ENCODE data around the gene TIGD2. TPM values are rescaled to one million over a fixed set of nuclear protein-coding genes. Genes with fewer than 3 reads are reported as not detected.

The TIGD2 gene
- total RNA-seq (8.3 TPM), polyA plus RNA-seq (12.6 TPM)
- long read RNA-seq, donor 1, partial matches to known transcripts, result 0 of 2 reads
- long read RNA-seq, donor 1, other reads (novel, unspliced or antisense), result 0 of 2 reads
- long read RNA-seq, donor 2, result 0 reads
- long read RNA-seq, donor 3, transcript TIGD2-201 (1 exons, 2,083 nt), result major isoform, 8 of 10 reads
- long read RNA-seq, donor 3, partial matches to known transcripts, result 0 of 10 reads
- long read RNA-seq, donor 3, other reads (novel, unspliced or antisense), result 0 of 10 reads
- long read RNA-seq, donor 4, partial matches to known transcripts, result 0 of 5 reads
- long read RNA-seq, donor 4, other reads (novel, unspliced or antisense), result 0 of 5 reads
- long read RNA-seq, donor 5, transcript TIGD2-201 (1 exons, 2,083 nt), result major isoform, 11 of 13 reads
- long read RNA-seq, donor 5, partial matches to known transcripts, result 0 of 13 reads
- long read RNA-seq, donor 5, other reads (novel, unspliced or antisense), result 0 of 13 reads
- long read RNA-seq, donor 6, partial matches to known transcripts, result 0 of 5 reads
- long read RNA-seq, donor 6, other reads (novel, unspliced or antisense), result 0 of 5 reads
- long read RNA-seq, donor 7, partial matches to known transcripts, result 0 of 7 reads
- long read RNA-seq, donor 7, other reads (novel, unspliced or antisense), result 0 of 7 reads
- long read RNA-seq, donor 8, partial matches to known transcripts, result 0 of 5 reads
- long read RNA-seq, donor 8, other reads (novel, unspliced or antisense), result 0 of 5 reads
- long read RNA-seq, donor 9, partial matches to known transcripts, result 0 of 4 reads
- long read RNA-seq, donor 9, other reads (novel, unspliced or antisense), result 0 of 4 reads
- long read RNA-seq, donor 10, partial matches to known transcripts, result 0 of 4 reads
- long read RNA-seq, donor 10, other reads (novel, unspliced or antisense), result 0 of 4 reads

GRCh38 chr4:89110986-89111832 is at the start of gene TIGD2:
Gene TIGD2, plus strand, starts transcription at chr4:89111533. Its CDS starts 1,442 bp downstream, at chr4:89112975.
- Histone ChIP-seq H3K27ac (ENCODE audit: low read depth in 1 of 2, low read length in 1 of 2) (peak within 1 kb of the TSS; percentile 29 to 71), H3K36me3 (ENCODE audit: control insufficient read depth in 2 of 2, insufficient read depth in 2 of 2, low read length in 1 of 2) (no peaks in the 10 kb centered on the region), H3K4me3 (ENCODE audit: low read length in 2 of 2) (peak within 1 kb of the TSS; percentile 59 to 80), H3K4me1 (ENCODE audit: control insufficient read depth in 2 of 2, insufficient read depth in 2 of 2, low read length in 2 of 2) (peaks cover 11 to 23% of the 10 kb centered on the region in 2 donors), H3K27me3 (ENCODE audit: control insufficient read depth in 2 of 2, insufficient read depth in 1 of 2, low read length in 1 of 2) (peaks cover 0 to 19% of the 10 kb centered on the region in 2 donors), H3K9me3 (ENCODE audit: control insufficient read depth in 2 of 2, insufficient read depth in 1 of 2, low read length in 1 of 2) (peaks cover 1 to 16% of the 10 kb centered on the region in 2 donors)
- under 1% methylated on average over 100 of the region's 101 CpGs for WGBS
- peak; percentile 43 to 94 (median 84) for DNase-seq (ENCODE audit: low read depth in 6 of 9, low spot score in 9 of 9)

- no peaks in the 10 kb centered on the region for H3K4me1 ChIP-seq (ENCODE audit: control insufficient read depth in 2 of 2, insufficient read depth in 2 of 2, low read length in 2 of 2)
- no peak for DNase-seq (ENCODE audit: low read depth in 6 of 9, low spot score in 9 of 9)
- no peaks in the 10 kb centered on the region for H3K9me3 ChIP-seq (ENCODE audit: control insufficient read depth in 2 of 2, insufficient read depth in 1 of 2, low read length in 1 of 2)
- H3K27ac ChIP-seq (ENCODE audit: low read depth in 1 of 2, low read length in 1 of 2), result no peak overlapping the region
- no peak overlapping the region for H3K4me3 ChIP-seq (ENCODE audit: low read length in 2 of 2)
- WGBS, result 95% methylated on average over 3 of the region's 3 CpGs
- H3K36me3 ChIP-seq (ENCODE audit: control insufficient read depth in 2 of 2, insufficient read depth in 2 of 2, low read length in 1 of 2), result no peaks in the 10 kb centered on the region
- no peaks in the 10 kb centered on the region for H3K27me3 ChIP-seq (ENCODE audit: control insufficient read depth in 2 of 2, insufficient read depth in 1 of 2, low read length in 1 of 2)
Measured at GRCh38 chr4:89064848-89065247, 46.5 kb upstream of the TIGD2 start.

GRCh38 chr4:89067417-89067816 is 43.9 kb upstream of the TIGD2 start:
- Histone ChIP-seq H3K4me1 (ENCODE audit: control insufficient read depth in 2 of 2, insufficient read depth in 2 of 2, low read length in 2 of 2) (no peaks in the 10 kb centered on the region), H3K9me3 (ENCODE audit: control insufficient read depth in 2 of 2, insufficient read depth in 1 of 2, low read length in 1 of 2) (no peaks in the 10 kb centered on the region)

GRCh38 chr4:89069481-89069880 is 41.9 kb upstream of the TIGD2 start:
- no peaks in the 10 kb centered on the region for H3K9me3 ChIP-seq (ENCODE audit: control insufficient read depth in 2 of 2, insufficient read depth in 1 of 2, low read length in 1 of 2)
- no peaks in the 10 kb centered on the region for H3K4me1 ChIP-seq (ENCODE audit: control insufficient read depth in 2 of 2, insufficient read depth in 2 of 2, low read length in 2 of 2)
- 7% methylated on average over 2 of the region's 2 CpGs for WGBS
- H3K27ac ChIP-seq (ENCODE audit: low read depth in 1 of 2, low read length in 1 of 2), result no peak overlapping the region
- DNase-seq (ENCODE audit: low read depth in 6 of 9, low spot score in 9 of 9), result no peak
- no peaks in the 10 kb centered on the region for H3K27me3 ChIP-seq (ENCODE audit: control insufficient read depth in 2 of 2, insufficient read depth in 1 of 2, low read length in 1 of 2)
- no peak overlapping the region for H3K4me3 ChIP-seq (ENCODE audit: low read length in 2 of 2)
- H3K36me3 ChIP-seq (ENCODE audit: control insufficient read depth in 2 of 2, insufficient read depth in 2 of 2, low read length in 1 of 2), result no peaks in the 10 kb centered on the region

More at GRCh38 chr4:89067417-89067816, 43.9 kb upstream of the TIGD2 start:
- Histone ChIP-seq H3K27me3 (ENCODE audit: control insufficient read depth in 2 of 2, insufficient read depth in 1 of 2, low read length in 1 of 2) (no peaks in the 10 kb centered on the region), H3K4me3 (ENCODE audit: low read length in 2 of 2) (no peak overlapping the region), H3K36me3 (ENCODE audit: control insufficient read depth in 2 of 2, insufficient read depth in 2 of 2, low read length in 1 of 2) (no peaks in the 10 kb centered on the region), H3K27ac (ENCODE audit: low read depth in 1 of 2, low read length in 1 of 2) (no peak overlapping the region)
- no peak for DNase-seq (ENCODE audit: low read depth in 6 of 9, low spot score in 9 of 9)

- Histone ChIP-seq H3K9me3 (ENCODE audit: control insufficient read depth in 2 of 2, insufficient read depth in 1 of 2, low read length in 1 of 2) (no peaks in the 10 kb centered on the region), H3K4me3 (ENCODE audit: low read length in 2 of 2) (no peak overlapping the region), H3K27me3 (ENCODE audit: control insufficient read depth in 2 of 2, insufficient read depth in 1 of 2, low read length in 1 of 2) (no peaks in the 10 kb centered on the region), H3K36me3 (ENCODE audit: control insufficient read depth in 2 of 2, insufficient read depth in 2 of 2, low read length in 1 of 2) (no peaks in the 10 kb centered on the region), H3K27ac (ENCODE audit: low read depth in 1 of 2, low read length in 1 of 2) (no peak overlapping the region), H3K4me1 (ENCODE audit: control insufficient read depth in 2 of 2, insufficient read depth in 2 of 2, low read length in 2 of 2) (no peaks in the 10 kb centered on the region)
- 96% methylated on average over 2 of the region's 2 CpGs for WGBS
- no peak for DNase-seq (ENCODE audit: low read depth in 6 of 9, low spot score in 9 of 9)
Measured at GRCh38 chr4:89070041-89070440, 41.3 kb upstream of the TIGD2 start.

- DNase-seq (ENCODE audit: low read depth in 6 of 9, low spot score in 9 of 9), result no peak
- 96% methylated on average over 3 of the region's 3 CpGs for WGBS
- Histone ChIP-seq H3K27me3 (ENCODE audit: control insufficient read depth in 2 of 2, insufficient read depth in 1 of 2, low read length in 1 of 2) (no peaks in the 10 kb centered on the region), H3K36me3 (ENCODE audit: control insufficient read depth in 2 of 2, insufficient read depth in 2 of 2, low read length in 1 of 2) (no peaks in the 10 kb centered on the region), H3K4me3 (ENCODE audit: low read length in 2 of 2) (no peak overlapping the region), H3K9me3 (ENCODE audit: control insufficient read depth in 2 of 2, insufficient read depth in 1 of 2, low read length in 1 of 2) (no peaks in the 10 kb centered on the region), H3K4me1 (ENCODE audit: control insufficient read depth in 2 of 2, insufficient read depth in 2 of 2, low read length in 2 of 2) (no peaks in the 10 kb centered on the region), H3K27ac (ENCODE audit: low read depth in 1 of 2, low read length in 1 of 2) (no peak overlapping the region)
Measured at GRCh38 chr4:89071311-89071710, 40.0 kb upstream of the TIGD2 start.

- Histone ChIP-seq H3K4me3 (ENCODE audit: low read length in 2 of 2) (no peak overlapping the region), H3K27ac (ENCODE audit: low read depth in 1 of 2, low read length in 1 of 2) (no peak overlapping the region), H3K36me3 (ENCODE audit: control insufficient read depth in 2 of 2, insufficient read depth in 2 of 2, low read length in 1 of 2) (no peaks in the 10 kb centered on the region), H3K27me3 (ENCODE audit: control insufficient read depth in 2 of 2, insufficient read depth in 1 of 2, low read length in 1 of 2) (no peaks in the 10 kb centered on the region), H3K4me1 (ENCODE audit: control insufficient read depth in 2 of 2, insufficient read depth in 2 of 2, low read length in 2 of 2) (no peaks in the 10 kb centered on the region), H3K9me3 (ENCODE audit: control insufficient read depth in 2 of 2, insufficient read depth in 1 of 2, low read length in 1 of 2) (peaks cover 0 to 2% of the 10 kb centered on the region in 2 donors)
- WGBS, result 95% methylated on average over 1 of the region's 1 CpG
- no peak for DNase-seq (ENCODE audit: low read depth in 6 of 9, low spot score in 9 of 9)
Measured at GRCh38 chr4:89072921-89073320, 38.4 kb upstream of the TIGD2 start.

GRCh38 chr4:89077761-89078160 is 33.6 kb upstream of the TIGD2 start:
- H3K27ac ChIP-seq (ENCODE audit: low read depth in 1 of 2, low read length in 1 of 2), result no peak overlapping the region
- H3K4me1 ChIP-seq (ENCODE audit: control insufficient read depth in 2 of 2, insufficient read depth in 2 of 2, low read length in 2 of 2), result no peaks in the 10 kb centered on the region
- H3K4me3 ChIP-seq (ENCODE audit: low read length in 2 of 2), result no peak overlapping the region
- H3K27me3 ChIP-seq (ENCODE audit: control insufficient read depth in 2 of 2, insufficient read depth in 1 of 2, low read length in 1 of 2), result no peaks in the 10 kb centered on the region
- peaks cover 0 to 4% of the 10 kb centered on the region in 2 donors for H3K9me3 ChIP-seq (ENCODE audit: control insufficient read depth in 2 of 2, insufficient read depth in 1 of 2, low read length in 1 of 2)
- DNase-seq (ENCODE audit: low read depth in 6 of 9, low spot score in 9 of 9), result no peak
- H3K36me3 ChIP-seq (ENCODE audit: control insufficient read depth in 2 of 2, insufficient read depth in 2 of 2, low read length in 1 of 2), result no peaks in the 10 kb centered on the region

Data from thymus (tissue), 14 donors.